CD4-positive, alpha-beta T cell treated with Interleukin-4 for 1 hour (primary cell): ENCODE results near the gene NXN.
"Not testable (repeated sequence)": the region's sequence is repeated elsewhere in the genome, so short reads cannot be mapped to it uniquely, and the experiment has no call there.

Source experiments
- DNase-seq, 2 donors: peaks; one replicate each; pipeline ENCODE4 v3.0.0-alpha.2; 2020 to 2022

The NXN gene

DNA sequence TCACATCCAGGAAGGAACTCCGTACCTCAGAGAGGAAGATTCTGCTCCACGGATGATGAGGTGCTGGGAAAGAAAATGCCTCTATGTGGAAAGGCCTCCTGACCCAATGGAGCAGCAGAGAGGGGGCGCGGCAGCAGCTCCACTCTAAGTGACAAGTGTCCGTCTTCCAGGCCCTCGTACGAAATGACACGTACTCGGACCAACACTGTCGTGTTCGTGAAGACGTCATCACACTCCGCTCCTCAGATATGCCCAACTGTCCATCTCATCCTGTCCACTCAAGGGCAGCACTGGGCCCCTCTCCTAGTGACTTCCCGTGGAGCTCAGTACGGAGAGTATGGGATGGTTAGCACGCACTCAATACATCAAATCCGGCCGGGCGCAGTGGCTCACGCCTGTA lies 165.2 kb downstream of the NXN start:
- no peak for DNase-seq

DNA sequence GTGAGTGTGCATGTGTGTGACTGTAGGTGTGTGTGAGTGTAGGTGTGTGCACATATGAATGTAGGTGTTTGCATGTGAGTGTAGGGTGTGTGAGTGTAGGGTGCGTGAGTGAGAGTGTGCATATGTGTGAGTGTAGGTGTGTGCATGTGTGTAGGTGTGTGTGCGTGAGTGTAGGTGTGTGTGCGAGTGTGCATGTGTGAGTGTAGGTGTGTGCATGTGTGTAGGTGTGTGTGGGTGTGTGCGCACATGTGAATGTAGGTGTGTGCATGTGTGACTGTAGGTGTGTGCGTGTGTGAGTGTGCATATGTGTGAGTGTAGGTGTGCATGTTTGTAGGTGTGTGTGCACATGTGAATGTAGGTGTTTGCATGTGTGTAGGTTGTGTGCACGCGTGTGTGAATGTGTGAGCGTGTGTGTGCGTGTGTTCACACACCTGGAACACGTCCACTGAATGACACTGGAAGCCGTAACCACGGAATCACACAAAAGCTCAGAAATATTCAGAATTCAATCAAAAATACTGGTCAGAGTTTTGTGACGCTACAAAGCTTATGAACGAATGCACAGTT lies 166.9 kb downstream of the NXN start:
- DNase-seq: no peak

DNA sequence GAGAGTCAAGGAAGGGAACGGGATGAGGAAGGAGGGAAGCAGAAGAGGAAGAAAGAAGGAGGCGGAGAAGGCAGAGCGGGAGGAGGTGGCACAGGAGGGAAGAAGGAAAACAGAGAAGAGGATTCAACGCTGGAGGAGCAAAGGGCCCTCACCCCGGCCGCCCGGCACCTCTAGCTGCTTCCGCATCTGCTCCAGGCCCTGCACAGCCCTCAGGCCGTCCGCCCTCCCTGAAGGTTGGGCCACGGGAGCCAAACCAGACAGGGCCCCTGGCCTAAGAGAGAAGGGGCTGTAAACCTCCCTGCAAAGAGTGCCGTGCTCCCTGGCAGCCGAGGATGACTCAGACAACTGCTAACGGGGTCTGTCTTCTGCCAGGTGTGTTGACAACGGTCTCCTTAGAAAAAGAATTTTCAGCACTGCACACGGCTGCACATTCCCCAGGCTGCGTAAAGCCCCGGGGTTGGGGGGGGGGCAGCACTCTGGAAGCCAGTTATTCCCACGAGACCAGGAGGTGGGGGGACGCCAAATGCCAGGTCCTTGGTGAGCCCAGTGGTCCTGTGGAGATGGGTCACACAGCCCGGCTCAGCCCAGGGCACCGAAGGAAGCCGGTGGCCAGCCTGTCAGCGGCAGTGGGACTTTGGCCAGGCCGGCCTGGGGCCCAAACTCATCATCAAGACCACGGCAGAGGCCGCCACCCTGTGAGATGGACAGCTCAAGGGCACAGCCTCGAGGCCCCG lies 168.4 kb downstream of the NXN start:
- DNase-seq: no peak

DNA sequence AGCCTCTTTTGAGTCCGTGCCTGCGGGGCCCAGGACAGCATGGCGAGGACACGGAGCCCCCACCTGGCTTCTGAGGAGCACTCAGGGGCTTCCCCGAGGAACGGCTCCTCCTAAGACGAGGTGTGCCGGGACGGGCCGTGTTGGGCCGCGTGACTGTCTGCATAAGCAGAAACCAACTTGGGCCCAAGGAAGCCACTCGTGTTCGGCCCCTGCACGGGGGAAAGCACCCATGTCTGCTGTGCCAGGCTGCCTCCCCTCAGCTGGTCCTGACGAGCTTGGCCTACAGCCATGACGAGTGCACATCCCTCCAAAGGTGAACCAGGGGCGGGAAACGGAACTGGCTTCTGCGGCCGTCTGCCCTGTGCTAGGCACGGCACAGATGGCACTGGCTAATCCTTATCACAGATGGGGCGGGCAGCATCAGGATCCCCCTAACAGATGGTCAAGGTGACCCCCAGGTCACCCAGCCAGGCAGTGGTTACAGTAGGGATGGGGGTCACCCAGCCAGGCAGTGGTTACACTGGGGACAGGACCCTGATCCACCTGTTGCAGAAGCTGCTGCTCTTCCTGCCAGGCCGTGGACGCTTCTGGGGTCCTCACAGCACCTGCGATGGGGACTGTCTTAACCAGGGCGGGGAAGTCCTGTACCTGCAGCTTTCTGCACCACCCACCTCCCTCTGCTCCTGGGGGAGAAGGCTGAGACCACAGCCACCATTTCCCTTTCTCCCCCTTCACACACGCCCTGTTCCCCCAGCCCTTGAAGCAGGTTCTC lies 171.9 kb downstream of the NXN start:
- DNase-seq: no peak

DNA sequence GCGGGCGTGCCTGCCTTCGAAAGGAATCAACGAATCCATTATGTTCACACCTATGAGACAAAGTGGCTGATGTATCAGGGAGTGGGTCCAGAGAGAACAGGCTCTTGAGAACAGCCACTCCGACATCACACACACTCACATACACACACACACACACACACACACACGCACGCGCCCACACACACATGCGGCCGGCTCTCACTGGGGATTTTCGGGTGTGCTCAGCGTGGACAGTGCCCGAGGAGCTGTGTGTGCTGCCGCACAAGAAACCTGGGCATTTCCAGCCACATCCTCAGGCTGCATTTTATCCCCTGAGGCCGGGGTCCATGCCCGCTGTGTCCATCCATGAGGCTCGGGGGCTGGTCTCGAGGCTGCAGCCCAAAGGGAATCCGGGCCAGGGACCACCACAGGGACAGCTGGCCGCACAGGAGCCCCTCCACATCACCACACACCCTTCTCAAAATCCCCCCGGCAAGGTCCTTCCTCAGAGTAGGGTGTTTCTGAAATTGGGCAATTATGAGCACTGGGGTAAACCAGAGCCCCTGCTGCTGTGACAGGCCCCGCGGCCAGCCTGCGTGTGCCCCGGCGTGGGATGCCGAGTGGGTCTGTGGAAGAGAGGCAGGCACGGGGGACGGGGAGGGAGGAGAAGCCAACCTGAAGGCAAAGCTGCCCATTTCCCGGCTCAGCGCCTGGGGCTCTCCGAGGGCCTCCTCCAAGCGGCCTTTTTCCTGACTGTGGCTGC lies 172.6 kb downstream of the NXN start:
- no peak for DNase-seq

DNA sequence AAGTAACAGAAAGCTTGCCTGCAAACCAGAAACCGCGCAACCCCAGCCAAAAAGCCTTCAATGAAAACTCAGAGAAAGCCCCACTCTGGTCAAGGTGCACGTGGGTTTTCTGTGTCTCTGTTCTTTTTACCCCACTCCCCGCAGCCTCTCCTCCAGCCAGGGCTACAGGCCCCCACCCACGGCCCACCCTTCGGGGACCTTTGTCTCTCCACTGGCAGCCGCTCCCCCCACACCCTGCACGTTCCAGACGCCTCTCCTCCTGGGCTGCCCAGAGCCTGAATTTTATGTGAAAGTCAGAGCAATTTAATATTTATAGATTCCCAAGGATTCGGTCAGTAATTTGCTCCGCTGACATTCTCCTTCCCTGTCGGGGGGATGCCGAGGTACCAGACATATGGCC lies 173.2 kb downstream of the NXN start:
- DNase-seq: no peak

DNA sequence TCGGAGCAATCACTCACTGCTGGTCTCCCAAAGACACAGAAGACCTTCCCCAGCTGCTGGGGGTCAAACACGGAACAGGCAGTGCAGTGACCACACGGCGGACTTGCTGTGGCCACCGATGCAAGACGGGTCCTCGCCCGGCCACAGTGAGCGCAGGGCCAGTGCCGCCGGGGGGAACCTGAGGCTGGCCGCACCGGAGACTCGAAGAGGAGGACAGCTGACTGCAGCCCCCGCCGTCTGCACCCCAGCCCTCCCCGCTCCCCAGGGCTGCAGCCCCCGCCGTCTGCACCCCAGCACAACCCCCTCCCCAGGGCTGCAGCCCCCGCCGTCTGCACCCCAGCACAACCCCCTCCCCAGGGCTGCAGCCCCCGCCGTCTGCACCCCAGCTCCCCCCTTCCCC lies 173.7 kb downstream of the NXN start:
- not testable (repeated sequence) for DNase-seq

DNA sequence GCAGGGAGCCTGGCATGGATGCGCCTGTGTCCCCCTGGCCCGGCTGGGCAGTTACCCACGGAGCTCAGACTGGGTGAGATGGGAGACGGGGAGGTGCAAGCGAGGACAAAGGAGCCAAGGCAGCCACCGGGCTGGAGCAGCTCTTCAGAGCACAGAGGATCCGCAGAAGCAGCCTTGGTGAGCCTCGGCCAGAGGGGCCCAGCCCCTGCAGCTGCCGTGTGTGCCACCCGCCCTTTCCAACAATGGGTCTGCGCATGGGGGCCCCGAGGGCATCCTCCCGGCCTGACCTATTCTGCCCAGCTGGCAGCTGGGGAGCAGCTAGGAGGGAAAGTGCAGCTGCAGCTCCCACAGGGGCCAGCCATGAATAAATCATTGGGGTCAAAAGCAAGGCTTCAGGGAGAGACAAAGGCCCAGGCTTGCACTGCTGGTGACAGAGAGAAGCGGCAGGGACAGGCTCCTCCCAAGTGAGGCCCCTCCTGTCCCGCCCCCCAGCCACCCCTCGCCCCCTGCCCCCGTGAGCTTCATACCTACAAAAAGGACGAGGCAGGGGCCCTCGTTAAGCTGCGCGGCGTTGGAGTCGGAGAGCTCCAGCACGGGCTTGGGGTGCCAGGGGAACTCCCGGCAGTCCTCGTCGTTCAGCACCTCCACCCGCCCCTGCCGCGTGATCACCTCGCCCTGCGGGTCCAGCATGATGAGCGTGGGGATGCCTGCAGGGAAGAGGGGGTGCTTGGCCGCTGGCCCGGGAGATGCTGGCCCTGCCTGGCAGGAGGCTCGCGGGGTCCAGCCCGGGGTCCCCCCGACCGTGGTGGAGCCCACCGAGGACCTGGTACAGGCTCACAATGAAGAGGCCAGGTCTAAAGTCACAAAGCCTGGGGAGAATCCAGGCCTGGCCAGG lies 174.8 kb downstream of the NXN start:
- no peak for DNase-seq

DNA sequence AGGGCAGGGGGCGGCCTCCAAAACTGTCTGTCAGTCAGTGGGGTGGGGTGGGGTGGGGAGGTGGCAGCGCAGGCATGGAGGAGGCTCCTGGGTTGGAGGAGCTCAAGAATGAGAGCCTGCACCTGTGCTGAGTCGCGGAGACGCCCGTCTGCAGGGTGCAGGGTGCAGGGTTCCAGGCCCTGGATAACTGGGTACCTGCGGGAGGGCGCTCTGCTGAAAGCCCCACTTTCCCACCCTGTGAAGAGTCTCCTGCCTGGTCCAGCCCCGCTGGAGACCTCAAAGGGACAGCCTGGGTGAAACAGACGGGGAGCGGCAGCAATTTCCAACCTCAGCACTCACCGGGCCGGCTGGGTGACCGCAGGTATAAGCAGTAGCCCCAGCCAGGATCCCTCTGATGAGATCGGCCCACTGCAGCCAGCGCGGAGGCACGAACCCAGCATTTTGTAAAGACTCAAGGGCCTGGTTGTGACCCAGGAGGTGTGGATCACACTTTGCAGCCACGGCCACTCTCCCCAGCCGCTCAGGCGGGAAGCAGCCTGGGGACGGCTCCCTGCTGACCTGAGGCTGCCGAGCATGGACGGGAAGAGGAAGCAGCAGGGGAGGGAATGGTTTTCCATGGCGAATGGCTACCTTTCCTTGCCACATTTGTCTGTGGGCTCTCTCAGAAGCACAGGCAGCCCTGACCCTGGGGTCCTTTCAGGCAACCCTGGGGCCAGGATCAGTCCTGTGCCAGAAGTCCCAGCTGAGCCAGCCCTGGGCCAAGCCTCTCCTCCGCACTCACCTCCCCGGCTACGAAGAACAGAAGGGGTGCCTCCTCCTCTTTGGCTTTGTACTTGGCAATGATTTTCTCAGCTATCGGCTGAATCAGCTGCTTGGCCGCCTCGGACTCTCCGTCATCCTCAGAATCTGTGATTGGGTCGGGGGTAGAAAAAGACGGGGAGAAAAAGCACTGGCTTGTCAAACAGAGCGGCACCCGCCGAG lies 176.4 kb downstream of the NXN start:
- no peak for DNase-seq

DNA sequence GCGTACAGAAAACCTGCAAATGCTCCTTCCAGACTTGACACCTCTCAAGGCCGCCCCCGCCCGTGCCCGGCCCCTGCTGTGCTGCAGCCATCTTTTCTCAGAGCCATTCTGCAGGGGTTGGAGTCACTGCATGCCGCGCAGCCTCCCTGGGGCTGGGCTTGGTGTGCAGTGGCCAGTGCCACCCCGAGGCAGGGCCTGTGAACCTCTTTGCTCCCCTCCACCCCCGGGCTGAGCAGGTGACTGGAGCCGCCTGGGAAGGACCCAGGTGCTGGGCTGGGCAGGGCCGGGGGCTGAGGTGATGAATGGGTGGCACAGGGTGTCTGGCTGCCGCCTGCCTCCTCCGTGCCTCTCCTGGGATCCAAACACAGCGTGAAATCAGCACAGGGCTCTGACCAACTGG lies 177.1 kb downstream of the NXN start:
- DNase-seq: no peak

DNA sequence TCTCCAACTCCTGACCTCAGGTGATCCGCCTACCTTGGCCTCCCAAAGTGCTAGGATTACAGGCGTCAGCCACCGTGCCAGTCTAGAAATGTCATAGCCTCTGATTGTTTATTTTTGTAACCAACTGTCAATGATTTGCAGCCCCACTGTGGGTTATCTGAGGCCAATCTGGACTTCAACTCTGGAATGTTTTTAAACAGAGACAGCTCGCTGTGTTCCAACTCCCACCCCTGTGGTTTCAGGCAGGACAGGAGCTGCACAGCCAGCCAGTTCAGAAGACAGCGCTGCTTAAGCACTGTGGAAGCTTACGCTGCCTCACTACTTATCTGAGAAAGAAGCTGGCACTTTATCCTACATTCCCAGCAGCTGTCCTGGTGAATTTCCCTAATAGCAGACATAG lies 177.9 kb downstream of the NXN start:
- no peak for DNase-seq

DNA sequence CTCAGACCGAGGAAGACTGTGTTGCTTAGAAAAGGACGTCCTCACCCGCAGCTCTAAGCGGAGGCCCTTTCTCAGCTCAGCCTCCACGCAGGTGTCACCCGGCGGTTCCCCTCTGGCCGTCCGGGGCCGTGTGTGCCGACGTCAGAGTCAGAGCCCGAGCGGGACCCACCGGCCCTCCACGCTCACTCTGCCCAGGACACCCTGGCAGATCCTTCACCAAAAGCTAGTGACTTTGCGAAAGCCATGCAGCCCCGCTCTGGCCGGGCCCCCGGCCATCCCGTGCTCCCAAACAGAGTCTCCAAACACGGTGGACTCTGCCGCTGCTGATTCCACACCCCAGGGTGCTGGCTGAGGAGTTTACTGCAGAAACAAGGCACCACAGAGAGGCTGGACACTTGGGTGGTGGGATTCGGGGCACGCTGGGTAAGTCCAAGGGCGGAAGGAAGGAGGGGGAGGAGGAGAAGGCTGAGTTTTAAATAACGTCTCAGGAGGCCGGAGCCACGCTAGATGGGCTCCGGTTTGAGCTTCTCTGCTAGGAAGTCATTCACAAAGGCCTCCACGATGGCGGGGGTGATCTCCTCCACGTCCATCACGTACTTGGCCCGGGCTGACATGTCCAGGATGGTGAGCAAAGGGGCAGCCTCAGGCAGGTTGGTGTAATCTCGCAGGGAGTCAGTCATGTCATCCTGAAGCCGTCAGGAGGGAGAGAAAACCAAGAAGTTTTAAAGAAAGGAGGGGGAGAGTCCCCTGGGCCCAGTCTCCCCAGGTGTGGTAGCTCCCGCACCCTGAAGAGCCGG lies 178.9 kb downstream of the NXN start:
- no peak for DNase-seq

DNA sequence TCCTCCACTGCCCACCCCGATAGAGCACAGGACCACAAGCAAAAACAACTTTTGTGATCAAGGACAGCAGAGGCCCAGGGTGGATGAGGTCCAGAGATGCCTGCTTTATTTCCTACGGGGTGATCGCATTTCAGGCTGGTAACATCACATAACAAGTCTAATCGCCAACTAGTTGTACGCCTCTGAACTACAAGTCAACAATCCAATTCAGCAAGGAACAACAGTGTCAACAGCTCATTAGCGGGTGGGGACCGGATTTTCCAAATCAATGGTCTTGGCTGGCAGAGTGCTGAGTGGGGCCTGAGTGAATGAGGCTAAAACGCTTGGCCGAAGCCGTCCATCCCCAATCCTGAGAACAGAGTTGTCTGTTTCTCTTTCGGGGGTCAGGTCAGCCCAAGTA lies 180.3 kb downstream of the NXN start:
- no peak for DNase-seq

DNA sequence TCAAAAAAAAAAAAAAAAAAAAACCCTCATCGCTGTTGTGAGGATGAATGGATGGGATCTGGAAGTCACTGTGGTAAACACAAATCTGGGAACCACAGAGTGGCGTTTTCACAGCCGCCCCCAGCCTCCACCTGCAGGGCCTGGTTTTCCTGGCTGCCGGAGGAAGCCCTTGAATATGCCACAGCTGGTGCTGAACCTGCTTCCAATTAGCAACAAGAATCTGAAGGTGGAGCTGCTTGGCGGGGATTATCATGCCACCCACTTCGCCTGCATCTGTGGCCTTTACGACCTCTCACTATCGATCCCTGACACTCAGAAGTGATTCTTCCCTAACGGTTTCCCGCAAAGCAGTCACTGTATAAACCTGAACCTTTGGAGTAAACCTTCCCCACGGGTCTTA lies 181.3 kb downstream of the NXN start:
- no peak for DNase-seq

DNA sequence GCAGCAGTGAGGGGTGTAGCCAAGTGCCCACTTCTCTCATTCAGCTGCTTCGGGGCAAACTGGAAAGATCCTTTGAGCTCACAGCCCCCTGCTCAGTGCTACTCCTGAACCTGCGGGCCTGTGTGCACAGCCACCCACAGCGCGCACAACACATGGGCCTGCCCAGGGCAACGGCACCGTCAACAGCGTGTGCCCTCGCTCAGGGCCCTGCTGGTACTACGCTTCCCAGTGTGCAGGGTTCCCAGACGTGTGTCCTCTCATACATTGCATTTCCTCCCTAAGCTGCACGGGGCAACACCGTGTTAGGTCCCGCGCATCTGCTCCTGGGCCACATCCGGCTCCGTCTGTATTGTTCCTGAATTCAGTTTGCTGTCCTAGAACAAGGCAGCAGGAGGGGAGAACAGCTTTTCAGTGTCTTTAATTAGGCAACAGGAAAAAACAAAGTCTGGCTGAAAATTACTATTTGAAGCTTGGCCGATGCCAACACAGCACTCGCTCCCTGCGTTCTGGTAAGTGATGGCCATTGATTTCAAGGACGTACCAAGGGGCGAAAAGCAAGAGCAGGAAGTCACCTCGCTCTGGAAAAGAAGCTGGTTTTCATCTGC lies 182.2 kb downstream of the NXN start:
- no peak for DNase-seq

DNA sequence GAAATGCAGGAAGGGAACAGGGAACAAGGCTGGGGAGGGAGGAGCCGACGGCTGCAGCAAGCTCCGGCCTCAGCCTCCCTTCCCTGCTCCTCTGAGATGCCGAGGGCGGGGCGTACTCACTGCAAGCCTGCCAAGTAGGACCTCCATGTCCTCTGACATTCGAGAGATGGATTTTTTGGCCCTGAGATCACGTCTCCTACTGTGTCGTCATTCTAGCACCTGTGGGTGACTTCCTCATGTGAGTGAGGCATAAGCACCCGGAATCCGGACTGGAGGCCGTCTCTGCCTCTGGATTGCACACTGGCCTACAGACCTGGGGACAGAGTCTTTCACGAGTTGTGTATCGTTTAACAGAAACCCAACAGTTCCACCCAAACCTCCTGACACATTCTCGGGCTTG lies 183.0 kb downstream of the NXN start:
- no peak for DNase-seq

DNA sequence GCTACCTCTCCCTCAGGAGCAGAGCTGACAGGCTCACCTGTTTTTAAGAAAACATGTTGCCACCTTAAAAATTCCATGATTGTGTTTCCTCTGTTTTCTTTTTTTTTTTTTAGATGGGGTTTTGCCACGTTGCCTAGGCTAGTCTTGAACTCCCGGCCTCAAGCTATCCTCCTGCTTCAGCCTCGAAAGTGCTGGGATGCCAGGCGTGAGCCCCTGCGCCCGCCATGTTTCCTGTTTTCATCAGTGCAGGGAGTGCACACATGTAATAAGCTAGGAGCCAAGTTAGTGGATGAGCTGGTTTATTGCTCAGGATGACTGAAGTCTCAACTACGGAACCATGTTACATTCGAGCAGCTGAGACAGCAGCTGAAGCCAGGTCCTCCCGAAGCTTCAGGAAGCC lies 183.9 kb downstream of the NXN start:
- no peak for DNase-seq

DNA sequence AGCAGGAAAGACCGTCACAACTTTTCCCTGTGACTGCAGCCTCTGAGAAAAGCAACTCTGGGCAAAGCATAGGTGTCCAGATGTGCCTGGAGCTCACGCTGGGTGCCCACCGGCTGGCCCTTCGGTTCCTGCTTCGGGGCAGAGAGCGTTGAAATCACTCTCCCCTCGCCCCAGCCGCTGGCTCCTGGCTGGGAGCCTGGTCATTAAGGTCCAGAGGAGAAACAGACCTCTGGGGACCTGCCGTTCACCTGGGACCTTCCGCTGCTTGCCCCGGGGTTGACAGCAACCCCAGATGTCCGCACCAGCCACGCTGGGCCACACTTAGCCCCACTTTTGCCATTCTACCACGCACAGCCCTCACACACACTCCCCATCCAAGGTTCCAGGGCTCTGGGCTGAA lies 184.3 kb downstream of the NXN start:
- DNase-seq: no peak

DNA sequence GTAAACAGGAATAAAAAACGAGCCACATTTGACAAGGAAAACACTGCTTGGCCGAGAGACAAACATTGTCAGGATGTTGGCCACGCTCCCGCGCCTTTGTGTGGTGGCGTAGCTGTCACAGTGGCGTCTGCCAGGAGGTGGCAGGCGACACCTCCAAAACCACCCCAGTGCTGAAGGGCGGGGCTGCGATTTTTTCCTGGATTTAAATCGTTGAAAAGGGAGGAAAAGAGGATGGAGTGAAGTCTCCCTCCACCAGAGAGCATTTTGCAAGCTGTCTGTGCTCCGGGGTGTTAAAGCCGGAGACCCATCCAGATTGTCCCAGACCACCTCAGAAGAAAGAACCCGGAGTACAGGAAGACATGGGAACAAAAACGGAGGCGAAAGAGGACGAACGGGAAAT lies 184.7 kb downstream of the NXN start:
- DNase-seq: peak; percentile 21 to 39

DNA sequence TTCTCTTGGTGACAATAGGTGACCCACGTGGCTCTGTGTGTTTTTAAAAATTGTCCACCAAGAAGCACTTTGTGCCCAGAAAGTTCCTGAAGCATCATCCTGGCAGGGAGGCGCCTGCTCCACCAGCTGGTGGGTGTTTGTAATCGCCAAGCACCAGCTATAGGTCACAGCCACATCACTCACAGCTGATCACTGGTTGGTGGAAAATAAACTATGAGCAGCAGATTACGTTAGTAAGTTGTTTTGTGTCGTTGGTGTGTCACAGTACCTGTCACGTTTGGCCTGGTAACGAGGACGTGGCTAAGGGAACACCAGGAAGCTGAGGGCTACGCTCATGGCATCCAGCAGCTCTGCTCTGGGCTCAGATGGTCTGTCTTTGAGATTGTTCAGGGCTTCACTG lies 187.3 kb downstream of the NXN start:
- DNase-seq: no peak
